A673 (cell line): Measurements from ENCODE around the gene DAB1.

Experiments used
- EZH2 ChIP-seq: fragments of 200-600 bp; sonication (generic); IDR thresholded peaks from 2 replicates; pipeline ENCODE4 v1.6.1; 2017; ENCODE audit warnings: borderline replicate concordance, low read depth, mild to moderate bottlenecking, mixed read lengths, antibody characterized with exemption, low read length; ENCODE audit not compliant: poor library complexity, severe bottlenecking
- TF ChIP-seq, protein P1 (sequence below): fragments of 300-800, 200-600 bp; sonication (generic); conservative IDR thresholded peaks from 2 replicates; pipeline ENCODE4 v1.5.1; 2017; ENCODE audit warnings: low read depth, mild to moderate bottlenecking, antibody characterized with exemption, low read length, moderate library complexity, mixed read lengths

DNA sequence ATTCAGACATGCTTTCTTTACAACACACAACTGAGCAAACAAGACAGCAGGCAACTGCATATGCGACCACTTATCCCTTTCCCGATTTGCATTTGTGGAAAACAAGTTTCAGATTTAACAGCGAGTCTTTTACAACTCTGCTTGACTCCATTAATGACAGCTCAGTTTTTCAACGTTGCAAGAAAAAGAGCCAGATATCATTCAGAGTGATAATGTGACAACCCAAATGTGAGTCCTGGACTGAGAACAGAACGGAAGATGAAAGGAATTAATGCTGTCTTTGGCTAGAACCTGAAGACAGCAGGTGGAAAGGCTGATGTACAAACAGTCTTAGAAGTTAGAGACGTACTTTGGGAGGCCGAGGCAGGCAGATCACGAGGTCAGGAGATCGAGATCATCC, 375.0 kb downstream of the DAB1 start:
- TF ChIP-seq, protein P1, sequence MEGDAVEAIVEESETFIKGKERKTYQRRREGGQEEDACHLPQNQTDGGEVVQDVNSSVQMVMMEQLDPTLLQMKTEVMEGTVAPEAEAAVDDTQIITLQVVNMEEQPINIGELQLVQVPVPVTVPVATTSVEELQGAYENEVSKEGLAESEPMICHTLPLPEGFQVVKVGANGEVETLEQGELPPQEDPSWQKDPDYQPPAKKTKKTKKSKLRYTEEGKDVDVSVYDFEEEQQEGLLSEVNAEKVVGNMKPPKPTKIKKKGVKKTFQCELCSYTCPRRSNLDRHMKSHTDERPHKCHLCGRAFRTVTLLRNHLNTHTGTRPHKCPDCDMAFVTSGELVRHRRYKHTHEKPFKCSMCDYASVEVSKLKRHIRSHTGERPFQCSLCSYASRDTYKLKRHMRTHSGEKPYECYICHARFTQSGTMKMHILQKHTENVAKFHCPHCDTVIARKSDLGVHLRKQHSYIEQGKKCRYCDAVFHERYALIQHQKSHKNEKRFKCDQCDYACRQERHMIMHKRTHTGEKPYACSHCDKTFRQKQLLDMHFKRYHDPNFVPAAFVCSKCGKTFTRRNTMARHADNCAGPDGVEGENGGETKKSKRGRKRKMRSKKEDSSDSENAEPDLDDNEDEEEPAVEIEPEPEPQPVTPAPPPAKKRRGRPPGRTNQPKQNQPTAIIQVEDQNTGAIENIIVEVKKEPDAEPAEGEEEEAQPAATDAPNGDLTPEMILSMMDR = no peak
- no peak for TF ChIP-seq EZH2
